Activated gamma-delta T cell (primary cell): ENCODE data around the gene SEMA5B.

ENCODE experiments used
- DNase-seq: peaks from one replicate; lab custom pipeline; 2025; lab: John Stamatoyannopoulos, UW

The SEMA5B gene

GRCh38 chr3:123024056-123024455, 3.5 kb downstream of the SEMA5B start:
- DNase-seq, result no peak

DNA sequence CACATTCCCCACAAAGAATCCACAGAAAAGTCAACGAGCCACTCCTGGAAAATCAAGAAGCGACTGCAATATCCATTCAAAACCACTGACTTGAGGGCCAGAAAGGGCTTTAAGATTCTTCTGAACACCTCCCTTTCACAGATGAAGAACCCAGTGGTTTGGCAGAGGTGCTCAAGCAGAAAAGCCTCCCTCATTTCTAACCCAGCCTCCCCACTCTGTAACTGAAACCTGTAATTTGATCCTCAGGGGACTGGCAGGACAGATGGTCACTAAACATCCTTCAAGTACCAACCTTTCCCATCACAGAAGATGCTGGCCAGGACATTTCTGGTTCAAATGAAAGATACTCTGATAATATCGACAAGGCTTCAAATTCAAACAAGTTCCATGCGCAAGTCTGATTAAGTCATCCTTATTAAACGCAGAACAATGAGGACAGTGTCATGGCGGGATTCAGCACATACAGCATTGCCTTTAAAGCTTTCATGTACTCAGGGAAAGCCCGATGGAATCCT, 5.5 kb downstream of the SEMA5B start:
- no peak for DNase-seq

DNA sequence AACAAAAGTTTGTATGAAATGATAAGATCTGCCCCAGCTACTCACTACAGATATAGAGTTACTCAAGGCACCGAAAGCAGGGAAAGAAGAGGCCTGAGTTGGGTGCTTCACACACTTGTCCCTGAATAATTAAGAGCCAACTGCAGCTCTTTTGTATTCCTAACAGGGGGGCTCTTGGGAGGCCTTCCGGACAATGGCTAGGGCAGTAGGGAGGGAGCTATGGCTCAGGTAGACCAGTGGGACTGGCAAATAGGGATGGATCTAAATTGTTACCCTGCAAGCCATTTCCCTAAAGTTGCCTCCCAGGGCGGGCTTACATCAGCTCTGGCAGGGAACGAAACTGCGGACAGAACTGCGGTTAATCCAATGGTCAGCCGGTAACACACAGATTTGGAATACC, 6.2 kb downstream of the SEMA5B start:
- no peak for DNase-seq

DNA sequence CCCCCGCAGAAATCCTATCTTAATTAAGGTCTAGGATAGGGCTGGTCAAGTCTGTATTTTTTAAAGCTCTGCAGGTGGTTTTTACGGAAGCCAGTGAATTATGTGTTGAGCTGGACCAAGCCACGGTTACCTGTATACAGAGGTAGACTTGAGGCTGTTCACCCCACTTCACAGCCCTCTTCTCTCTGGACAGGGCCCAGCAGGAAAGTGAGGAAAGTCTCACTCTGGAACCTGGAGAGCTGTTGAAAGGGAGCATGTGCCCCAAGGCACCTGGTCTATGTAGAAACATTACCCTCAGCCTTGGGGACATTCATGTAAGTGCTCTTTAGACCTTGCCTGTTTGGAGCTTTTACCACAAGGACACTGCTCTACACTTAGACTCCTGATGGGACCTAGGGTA, 6.9 kb downstream of the SEMA5B start:
- DNase-seq, result no peak

DNA sequence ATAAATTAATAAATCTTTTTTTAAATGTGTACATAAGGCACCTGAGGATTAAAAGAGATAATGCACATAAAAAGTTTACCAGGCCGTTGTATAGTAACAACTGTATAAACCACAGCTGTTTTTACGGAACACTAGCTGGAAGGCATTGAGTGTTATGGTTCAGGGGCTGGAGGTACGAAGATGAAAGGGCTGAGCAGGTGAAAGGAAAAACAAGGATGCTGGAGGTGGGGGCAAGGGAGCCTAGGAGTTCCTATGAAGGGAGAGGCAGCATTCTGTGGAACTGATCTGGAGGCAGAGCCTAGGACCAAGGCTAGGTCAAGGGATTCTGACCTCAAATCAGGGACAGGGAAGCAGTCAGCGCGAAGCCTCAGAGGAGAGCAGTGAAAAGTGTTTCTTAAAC, 8.0 kb downstream of the SEMA5B start:
- DNase-seq, result no peak

DNA sequence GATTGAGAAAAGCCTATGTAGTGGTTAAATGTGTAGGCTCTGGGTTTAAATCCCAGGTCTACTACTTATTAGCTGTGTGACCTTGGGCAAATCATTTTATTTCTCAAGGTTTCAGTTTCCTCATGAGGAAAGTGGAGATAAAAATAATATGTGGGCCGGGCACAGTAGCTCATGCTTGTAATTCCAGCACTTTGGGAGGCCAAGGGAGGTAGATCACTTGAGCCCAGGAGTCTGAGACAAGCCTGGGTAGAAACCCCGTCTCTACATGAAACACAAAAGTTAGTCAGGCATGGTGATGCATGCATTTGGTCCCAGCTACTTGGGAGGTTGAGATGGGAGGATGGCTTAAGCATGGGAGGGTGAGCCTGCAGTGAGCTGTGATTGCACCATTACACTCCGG, 8.4 kb downstream of the SEMA5B start:
- no peak for DNase-seq

- DNase-seq, result no peak
Observed at GRCh38 chr3:123018683-123019082, 8.9 kb downstream of the SEMA5B start.

GRCh38 chr3:123015596-123015995, 12.0 kb downstream of the SEMA5B start:
- DNase-seq, result no peak

DNA sequence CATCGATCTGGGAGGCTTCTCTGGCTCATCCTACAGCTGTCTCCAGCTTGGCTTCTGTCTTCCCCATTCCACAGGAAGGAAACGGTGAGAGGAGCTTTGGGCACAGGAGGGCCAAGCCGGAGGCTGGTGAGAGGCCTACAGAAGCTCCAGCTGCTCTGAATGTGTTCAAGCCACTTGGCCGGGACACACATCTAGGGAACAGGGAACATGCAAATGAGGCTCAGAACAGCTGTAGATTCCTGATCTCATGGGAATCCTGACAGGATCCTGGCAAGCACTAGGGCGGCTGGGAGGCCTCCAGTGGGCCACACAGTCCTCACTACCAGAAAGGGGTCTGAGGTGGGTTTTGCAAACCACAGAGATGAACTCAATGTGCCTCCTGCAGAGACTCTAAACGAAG, 13.7 kb downstream of the SEMA5B start:
- no peak for DNase-seq

DNA sequence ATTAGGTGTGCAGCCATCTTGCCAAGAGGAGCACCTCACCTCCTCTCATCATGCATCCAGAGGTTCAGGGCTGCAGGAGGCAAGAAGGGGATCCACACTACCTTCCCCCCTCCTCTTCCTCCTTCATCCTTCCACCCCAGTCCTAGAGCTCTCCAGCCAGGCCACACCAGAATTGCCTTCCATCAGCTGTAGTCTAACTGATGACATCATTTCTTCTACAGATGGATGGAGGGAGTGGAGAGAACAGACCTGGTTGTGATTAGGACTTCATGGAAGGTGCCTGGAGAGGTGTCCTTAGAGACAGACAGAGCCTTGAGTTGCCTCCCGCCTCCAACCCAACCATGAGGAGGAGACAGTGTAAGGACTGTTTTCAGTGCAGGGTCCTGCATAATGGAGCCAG, 14.9 kb downstream of the SEMA5B start:
- DNase-seq, result no peak

DNA sequence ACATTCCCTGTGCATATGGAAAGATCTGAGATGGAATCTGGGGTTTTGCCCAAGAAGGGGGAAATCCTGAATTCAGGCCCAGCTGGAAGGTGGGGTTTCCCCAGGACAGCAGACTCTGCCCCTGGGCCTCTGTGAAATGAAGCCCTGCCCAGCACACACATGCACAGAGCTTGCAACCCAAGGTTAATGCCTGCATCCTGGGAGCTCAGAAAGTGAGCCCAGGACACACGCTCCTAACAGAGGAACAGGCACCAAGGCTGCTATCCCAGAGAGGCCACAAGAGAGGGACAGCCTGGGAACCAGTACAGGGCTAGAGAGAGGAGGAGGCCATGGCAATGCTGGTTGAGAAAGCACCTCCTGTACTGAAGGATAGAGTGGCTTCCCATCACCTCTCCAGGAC, 16.1 kb downstream of the SEMA5B start:
- no peak for DNase-seq

- DNase-seq, result no peak
Observed at GRCh38 chr3:123008840-123009239, 18.7 kb downstream of the SEMA5B start.

DNA sequence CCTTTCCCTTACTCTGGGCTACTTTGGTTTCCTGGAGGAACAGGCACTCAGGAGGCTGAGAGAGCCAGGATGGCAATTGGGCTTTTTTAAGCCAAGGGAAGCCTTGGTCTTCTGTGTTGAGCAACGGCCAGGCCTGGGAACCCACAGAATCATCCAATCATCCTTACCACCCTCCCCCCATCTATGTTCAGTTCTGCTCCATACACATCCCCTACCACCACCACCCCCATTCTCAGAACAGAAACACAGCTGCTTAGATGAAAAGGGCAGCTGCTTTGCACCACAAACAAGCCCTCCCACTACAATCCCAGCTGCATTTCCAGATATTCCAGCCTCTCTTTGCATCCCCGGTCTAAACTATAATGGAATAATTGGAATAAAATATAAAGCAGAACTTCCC, 21.0 kb downstream of the SEMA5B start:
- no peak for DNase-seq

DNA sequence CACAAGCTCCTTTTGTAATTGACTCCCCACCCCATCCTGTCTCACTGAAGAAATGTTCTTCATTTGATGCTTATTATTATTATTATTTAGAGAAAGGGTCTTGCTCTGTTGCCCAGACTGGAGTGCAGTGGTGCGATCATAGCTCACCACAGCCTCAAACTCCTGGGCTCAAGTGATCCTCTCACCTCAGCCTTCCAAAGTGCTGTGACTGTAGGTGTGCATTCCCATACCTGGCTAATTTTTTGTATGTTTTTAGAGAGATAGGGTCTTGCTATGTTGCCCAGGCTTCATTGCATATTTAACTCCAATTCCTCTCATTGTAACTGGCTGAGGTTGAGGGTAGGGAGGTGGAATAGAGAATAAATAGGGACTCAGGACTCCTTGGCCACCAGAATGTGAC, 22.3 kb downstream of the SEMA5B start:
- DNase-seq, result no peak

DNA sequence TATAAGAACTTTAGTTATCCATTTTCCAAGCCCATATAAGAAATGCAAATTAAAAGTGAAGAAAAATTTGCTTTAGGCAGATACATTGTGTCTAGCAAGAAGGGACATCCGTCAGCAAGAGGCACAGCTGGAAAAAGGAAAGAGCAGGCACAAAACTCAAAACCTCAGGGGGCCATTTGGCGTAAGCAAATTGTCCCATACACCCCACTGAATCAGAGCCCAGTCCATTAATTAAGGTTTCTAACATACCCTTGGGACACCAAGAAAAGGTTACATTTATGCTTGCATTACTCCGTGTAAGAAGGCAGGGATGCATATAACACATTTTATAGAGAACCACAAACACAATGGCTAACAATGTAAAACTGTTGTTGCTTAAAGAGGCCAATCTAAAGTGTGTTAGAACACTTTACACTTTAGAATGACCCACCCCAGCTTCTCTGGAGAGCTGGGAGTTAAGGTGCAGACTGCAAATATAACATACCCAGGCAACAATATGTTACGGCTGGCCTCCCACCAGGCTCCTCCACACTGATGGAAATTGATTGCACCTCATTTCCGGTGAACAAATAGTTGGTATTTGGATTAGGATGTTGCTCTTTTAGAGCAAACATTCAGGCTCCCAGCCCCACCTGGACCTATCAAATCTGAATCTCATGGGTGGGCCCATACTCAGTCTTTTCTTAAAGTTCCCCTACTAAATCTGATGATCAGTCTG, 23.2 kb downstream of the SEMA5B start:
- DNase-seq, result no peak

GRCh38 chr3:123002749-123003497, 24.6 kb downstream of the SEMA5B start:
- DNase-seq, result no peak

- DNase-seq, result no peak
Observed at GRCh38 chr3:123002100-123002748, 25.3 kb downstream of the SEMA5B start.

DNA sequence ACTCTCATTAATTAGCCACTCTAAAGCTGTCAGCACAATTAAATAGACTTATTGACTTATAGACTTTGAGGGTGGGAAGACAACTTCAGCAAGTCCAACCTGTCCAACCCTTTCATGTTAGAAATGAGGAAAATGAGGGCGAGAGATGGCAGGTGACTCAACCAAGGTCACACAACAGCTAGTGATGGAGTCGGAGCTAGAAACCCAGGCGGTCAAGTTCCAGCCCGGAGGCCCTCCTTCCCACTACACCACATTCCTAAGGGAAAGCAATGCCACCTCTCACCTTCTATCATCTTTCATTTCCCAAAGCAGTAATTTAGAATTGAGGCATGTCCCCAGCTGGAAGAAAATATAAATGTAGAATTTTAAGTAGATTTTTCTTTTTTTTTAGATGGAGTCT, 28.7 kb downstream of the SEMA5B start:
- no peak for DNase-seq

GRCh38 chr3:122998206-122998605, 29.4 kb downstream of the SEMA5B start:
- DNase-seq, result no peak

- DNase-seq, result no peak
Observed at GRCh38 chr3:122996038-122996580, 31.5 kb downstream of the SEMA5B start.

GRCh38 chr3:122994954-122995353, 32.6 kb downstream of the SEMA5B start:
- DNase-seq, result no peak

GRCh38 chr3:122993124-122993978, 34.2 kb downstream of the SEMA5B start:
- DNase-seq, result no peak
